ENCODE results near the gene PCDH15.

Gene PCDH15

DNA sequence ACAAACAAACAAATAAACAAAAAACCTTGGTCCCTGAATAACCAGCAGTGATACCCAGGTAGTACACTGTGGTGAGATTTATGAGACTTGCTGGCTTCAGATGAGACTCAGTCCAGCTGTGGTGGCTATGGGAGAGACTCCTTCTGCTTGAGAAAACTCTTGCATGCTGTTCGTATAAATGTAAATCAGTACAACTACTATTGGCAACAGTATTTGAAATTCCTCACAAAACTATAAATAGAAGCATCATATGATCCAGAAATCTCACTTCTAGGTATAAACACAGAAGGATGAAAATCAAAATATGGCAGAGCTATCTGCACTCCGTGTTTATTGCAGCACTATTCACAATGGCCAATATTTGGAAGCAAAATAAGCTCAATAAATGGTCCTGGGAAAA is 692.1 kb downstream of the PCDH15 start:
- no peak for DNase-seq

DNA sequence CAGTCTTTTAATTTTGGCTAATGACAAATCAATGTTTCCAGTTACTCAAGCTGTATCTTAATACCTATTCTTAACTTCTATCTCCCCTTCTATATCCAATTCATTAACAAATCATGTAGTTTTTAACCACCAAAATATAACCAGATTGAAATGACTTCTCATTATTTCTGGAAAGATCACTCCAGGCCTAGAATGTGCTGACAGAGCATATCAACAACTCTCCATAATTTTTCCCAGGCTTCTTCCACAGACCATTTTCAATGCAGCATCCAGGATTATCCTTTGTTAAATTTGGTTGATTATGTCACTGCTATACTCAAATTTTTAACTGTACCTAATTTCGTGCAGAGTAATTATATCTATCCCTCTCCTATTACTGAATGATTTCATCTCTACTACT is 704.1 kb downstream of the PCDH15 start:
- no peak for DNase-seq

DNA sequence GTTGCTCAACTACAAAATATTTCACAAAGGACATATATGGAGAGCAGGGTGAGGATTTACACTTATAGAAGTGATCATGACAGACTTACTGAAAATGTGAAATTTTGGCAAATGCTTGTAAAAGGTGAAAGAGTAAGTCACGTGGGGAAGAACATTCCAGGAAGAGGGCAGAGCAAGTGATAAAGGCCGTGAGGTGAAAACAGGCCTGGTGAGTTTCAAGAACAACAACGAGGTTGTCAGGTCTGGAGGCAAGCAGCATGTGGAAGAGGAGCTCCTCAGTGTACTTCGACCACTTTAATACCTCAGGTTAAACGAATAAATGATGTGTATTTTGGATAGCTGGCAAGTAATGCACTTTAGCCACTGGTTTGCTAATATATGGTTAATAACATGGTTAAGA is 706.7 kb downstream of the PCDH15 start:
- DNase-seq = no peak

DNA sequence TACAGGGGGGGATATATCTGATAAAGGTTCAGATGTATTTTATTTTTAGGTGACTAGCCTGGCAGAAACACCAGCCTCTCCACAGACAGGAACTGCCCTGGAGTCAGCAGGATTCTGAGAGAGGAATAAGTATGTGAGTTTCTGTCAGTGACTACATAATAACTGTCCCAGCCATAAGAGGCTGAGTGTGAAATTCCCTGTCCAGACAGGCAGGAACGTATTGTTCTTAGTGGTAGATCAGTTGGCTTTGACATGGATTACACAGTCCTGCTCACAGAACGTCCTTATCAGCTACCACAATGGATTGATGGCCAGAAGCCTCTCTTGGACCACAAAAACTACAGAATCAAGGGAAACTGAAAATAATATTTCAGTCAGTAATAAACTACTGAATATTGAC is 709.8 kb downstream of the PCDH15 start:
- no peak for DNase-seq

DNA sequence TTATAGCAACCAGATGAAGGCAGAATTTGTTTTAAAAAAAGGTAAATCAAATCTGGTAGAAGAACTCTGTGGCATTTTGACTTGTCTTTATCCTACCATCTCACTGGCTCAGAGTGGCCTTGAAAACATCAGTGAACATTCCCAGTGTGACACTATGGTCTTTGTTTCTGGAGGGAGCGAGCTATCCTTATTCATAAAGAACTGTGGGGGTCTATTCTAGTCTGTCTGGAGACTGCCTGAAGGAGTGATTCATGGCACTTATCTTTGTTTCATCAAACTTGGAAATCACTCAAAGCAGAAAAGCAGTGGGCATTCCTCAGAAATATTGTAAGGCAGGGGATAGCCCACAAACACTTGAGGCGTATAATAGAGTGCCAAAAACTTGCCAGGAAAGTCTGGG is 719.1 kb downstream of the PCDH15 start:
- DNase-seq = no peak

DNA sequence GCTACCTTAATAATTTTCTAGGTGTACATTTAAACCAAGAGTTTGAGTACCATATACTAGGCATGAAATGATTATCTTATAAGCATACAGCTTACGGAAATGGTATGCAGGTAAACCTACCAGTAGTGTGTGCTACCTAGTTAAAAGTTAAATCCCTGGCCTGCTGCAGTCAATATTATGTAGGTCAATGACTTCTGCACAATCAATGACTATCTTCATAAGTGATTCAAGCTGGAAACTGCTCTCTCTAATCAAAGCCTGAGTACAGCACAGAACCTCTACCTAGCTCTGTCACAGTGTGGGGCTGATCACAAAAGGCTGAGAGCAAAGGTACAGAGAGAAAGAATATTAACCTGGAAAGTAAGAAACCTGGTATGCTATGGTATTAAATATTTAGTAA is 733.7 kb downstream of the PCDH15 start:
- DNase-seq = no peak

DNA sequence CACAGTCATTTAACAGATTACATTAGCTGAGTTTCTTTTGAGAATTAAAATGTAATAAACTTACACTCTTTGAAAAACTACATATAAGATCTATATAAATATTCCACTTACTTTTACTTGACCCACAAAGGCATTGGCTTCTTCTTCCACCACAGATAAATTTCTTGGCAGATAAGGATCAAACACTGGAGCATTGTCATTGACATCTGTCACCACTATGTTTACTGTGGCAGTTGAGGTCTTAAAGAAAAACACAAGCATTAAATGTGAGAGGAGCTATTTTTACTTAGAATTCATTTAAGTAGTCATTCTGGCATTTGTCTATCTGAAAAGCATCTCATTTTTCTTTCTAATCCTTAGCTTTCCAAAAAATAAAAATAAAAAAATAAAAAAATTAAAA is 734.4 kb downstream of the PCDH15 start:
- DNase-seq = no peak

DNA sequence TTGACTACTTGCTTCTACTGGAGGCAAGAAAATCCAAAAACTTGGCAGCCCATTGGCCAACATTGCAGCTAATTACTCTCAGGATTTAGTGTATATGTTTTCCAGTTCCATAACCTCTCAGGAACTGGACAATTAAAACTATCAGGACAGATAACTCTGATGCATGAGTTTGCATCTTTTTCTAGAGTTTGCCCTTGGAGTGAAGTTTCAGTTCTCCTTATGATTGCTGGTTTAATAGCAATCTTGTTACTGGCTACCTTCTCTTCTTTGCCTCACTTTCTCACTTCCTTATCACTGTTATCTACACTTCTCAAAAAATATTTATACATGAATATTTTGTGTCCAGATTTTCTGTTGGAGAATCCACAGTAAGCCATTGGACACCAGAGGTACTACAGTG is 735.9 kb downstream of the PCDH15 start:
- no peak for DNase-seq

DNA sequence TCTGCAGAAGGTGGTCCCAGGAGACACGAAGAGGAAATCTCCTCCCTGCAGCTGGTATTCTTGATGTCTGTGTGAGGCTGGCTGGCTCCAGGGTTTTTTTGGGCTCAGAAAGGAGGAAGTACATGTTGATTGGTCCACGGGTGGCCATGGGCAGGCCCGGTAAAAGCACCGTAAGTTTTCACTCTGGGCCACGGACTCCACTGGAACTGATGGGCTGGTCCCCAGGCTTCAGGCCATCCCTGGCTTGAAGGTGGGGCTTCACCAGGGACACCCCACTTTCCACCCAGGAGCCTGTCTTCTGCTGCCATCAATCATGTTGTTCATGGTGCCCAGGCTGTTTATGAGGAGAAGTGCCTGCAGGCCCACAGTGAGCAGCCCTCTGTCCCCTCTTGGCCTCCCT is 736.8 kb downstream of the PCDH15 start:
- no peak for DNase-seq

DNA sequence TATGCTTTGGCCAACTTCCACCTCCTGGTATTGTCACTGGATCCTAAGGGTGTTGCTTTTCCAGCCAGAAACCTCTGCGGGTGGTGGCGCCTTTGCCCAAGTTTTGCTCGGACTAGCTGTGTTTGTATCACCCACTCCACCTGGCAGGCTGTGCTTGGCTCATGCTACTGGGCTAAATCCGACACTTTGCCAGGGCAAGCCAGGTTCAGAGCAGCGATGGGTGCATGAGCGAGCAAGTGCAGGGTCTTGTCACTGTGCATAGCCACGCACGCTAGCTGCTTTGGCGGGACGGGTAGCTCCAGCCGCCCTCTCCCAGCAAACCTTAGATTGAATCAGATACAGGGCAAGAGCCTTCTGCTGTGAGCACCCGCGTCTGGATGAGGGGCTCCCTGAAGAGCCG is 737.5 kb downstream of the PCDH15 start:
- no peak for DNase-seq

DNA sequence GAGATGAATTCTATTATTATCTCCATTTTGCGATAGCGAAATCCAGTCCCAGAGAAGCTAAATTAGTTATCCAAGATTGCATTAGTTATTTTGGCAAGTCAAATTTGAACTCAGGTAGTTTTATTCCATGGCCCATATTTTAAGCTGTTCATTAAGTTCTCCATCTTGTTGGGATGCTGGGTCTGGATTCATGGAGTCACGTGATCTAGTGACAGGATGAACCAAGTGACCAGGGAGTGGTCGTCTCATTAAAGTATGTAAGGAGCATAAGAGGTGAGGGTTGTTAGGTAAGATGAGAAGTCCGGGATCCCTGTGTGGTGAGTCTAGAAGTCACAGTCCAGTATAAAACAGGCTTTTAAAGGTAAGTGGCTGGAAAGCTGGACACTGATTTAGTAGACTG is 740.5 kb downstream of the PCDH15 start:
- DNase-seq = no peak

DNA sequence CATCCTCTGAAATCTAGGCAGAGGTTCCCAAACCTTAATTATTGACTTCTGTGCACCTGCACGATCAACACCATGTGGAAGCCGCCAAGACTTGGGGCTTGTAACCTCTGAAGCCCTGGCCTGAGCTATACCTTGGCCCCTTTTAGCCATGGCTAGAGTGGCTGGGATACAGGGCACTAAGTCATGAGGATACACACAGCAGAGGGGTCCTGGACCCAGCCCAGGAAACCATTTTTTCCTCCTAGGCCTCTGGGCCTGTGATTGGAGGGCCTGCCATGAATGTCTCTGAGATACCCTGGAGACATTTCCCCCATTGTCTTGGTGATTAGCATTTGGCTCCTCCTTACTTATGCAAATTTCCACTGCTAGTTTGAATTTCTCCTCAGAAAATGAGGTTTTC is 743.7 kb downstream of the PCDH15 start:
- no peak for DNase-seq

DNA sequence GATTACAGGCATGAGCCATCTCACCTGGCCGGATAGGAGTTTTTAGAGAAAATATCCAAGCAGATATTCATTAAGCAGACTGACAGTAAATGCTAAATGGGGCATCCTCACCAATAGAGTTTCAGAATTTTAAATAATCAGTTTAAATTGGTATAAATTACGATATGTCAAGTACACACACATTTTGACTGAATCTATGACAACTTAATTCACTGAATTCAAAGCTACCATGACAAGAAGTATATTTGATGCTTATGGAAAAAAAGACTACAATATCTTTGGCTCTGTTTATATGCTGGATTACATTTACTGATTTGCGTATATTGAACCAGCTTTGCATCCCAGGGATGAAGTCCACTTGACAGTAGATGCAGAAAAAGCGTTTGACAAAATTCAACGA is 774.7 kb downstream of the PCDH15 start:
- DNase-seq = no peak

DNA sequence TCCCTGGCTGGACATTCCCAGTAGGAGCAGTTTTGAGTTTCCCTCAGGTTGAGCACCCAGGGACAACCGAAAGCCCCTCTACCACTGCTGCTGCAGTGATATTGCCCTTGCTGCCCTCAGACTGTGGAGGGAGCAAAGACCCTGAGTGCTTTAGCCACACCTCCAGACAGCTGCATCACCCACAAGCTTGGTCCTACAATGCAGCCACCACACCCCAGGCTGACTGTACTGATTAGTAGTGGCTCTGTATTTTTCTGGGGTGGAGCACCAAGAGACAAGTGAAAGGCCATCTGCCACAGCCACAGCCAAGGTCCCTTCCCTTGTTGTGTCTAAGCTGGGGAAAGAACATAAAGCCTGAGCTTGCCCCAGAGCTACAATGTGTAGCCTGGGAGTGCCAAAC is 789.9 kb downstream of the PCDH15 start:
- DNase-seq = no peak

DNA sequence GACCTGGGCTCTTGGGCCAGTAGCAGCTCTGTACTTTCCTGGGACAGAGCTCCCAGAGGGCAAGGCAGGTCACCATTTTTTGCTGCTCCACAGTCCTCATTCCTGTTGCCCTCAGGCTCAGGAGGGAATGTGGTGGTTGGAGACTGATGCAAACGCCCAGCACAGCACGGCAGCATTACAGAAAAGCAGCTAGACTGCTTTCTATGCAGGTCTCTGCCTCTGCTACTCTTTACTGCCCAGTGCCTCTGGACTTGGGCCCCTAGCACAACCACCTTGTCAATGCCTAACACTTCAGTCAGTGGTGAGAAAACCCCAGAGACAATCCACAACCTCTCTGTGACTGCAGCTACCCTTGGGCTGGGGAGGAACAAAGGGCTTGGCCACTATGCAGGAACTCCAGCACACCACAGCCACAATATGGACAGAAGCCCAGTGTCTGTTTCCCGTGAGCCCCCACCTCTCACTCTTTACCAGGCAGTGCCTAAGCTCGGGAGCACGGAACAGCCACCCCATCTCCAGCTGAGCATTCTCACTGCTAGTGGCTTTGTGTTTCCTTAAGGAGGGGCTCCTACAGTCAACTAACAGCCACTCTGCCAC is 790.6 kb downstream of the PCDH15 start:
- no peak for DNase-seq

DNA sequence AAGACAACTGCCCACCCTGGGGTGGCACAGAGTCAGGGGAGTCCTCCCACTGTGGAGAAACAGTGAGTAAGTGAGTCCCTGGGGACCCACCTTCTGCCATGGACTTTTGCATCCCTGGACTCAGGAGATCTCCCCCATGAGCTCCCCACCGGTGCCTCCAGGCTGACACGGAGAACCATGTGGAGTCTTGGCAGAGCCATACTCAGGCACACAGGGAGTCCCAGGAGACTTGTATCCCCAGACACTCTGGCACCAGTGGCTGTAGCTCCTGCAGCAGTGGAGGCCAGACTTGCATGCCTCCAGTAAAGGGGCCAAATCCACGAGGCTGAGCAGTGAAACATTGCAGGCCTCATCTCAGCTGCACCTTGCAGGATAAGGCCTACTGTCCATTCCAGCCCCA is 791.4 kb downstream of the PCDH15 start:
- DNase-seq = no peak

DNA sequence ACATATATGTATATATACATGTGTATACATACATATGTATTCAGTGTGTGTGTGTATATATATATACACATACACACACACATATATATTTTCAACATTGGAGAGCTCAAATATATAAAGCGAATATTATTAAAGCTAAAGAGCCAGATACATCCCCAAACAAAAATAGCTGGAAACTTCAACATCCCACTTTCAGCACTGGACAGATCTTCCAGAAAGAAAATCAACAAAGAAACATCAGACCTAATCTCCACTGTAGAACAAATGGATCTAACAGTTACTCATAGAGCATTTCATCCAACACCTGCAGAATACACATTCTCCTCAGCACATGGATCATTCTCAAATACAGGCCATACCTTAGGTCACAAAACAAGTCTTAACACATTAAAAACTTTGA is 799.0 kb downstream of the PCDH15 start:
- no peak for DNase-seq

DNA sequence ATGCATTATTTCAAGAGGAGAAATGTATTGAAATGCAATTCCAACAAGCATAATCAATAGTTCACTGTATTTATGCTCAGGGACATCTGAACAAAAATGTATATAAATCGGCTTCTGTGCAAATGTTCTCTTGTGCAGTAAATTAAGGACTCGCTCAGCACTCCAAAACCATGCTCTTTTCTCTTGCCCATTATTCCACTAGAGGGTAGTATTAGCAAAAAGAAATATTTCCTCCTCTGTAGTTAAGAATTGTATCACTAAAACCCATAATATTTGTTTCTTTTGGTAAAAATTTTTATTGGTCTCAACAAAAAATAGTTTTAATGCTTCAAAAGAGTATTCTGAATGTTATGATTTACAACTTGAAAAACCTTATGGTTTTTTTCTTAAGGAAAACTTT is 803.1 kb downstream of the PCDH15 start:
- DNase-seq = no peak

DNA sequence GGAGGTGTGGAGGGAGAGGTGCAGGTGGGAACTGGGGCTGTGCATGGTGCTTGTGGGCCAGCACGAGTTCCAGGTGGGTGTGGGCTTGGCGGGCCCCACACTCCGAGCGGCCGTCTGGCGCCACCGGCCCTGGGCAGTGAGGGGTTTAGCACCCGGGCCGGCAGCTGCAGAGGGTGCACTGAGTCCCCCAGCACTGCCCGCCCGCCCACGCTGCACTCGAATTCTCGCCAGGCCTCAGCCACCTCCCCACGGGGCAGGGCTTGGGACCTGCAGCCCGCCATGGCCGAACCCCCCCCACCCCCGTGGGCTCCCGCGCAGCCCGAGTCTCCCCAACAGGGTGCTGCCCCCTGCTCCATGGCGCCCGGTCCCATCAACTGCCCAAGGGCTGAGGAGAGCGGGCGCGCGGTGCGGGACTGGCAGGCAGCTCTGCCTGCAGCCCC is 810.2 kb downstream of the PCDH15 start:
- DNase-seq = no peak

DNA sequence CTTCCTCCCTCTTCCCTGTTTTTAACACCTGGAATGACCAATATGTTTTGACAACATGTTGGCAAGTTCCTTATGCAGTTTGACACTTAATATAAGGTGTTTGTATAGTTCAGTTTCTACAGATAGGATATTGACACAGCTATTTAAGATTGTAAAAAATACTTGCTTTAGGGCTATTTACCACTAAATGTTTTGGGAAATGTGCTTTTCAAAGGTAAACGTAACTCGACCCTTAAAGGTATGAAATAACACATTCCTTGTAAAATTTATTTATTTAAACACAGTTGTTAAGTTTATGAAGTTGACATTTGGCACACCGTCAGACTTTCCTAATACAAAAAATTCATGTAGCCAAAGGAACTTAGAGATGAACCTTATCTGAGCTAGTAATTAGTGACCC is 817.6 kb downstream of the PCDH15 start:
- DNase-seq = no peak

DNA sequence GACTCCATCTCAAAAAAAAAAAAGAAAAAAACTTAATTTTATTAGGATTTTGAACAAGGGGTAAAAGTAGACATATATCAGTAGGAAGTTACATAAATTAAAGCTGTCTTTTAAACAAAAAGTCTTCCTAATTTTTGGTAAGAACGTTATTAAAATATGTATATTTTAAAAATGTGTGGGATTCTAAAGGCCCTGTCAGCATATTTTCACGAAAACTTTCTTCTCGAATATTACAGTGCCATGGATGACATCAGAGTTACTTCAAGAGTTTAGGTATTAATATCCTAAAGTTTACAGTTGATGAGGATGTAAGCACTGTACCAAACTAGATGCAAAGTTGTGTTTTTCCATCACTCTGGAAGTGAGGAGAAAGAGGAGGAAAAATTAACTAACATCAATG is 820.8 kb downstream of the PCDH15 start:
- no peak for DNase-seq

DNA sequence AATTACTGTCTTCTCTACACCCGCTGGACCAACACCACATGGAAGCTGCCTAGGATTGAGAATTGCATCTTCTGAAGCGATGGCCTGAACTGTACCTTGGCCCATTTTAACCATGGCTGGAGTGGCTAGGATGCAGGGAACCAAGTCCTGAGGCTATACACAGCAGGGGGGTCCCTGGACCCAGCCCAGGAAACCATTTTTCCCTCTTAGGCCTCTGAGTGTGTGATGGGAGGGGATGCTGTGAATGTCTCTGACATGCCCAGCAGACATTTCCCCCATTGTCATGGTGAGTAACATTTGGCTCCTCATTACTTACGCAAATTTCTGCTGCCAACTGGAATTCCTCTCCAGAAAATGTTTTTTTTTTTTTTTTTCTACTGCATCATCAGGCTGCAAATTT is 822.7 kb downstream of the PCDH15 start:
- no peak for DNase-seq

DNA sequence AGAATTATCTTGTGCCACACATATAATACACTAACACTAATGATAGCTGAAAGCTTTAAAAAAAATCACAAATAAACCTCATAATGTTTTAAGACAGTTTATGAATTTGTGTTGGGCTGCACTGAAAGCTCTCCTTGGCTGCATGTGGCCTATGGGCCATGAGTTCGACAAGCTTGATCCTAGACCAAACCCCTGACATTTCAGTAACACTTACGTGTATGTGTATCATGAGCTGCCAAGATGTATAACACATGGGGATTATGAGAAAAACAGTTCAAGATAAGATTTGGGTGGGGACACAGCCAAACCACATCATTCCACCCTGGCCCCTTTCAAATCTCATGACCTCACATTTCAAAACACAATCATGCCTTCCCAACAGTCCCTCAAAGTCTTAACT is 823.8 kb downstream of the PCDH15 start:
- DNase-seq = no peak

DNA sequence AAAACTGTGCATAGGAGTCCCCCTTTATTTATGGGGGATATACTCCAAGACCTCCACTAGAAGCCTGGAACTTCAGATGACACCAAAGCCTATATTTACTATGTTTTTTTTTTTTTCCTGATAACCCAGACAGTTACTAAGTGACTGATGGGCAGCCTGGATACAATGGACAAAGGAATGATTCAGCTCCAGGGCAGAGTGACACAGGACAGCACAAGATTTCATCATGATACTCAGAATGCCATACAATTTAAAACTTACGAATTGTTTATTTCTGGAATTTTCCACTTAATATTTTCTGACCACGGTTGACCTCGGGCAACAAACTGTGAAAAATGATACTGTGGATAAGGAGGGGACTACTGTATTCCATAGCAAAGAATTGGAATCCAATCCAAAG is 843.6 kb downstream of the PCDH15 start:
- no peak for DNase-seq

DNA sequence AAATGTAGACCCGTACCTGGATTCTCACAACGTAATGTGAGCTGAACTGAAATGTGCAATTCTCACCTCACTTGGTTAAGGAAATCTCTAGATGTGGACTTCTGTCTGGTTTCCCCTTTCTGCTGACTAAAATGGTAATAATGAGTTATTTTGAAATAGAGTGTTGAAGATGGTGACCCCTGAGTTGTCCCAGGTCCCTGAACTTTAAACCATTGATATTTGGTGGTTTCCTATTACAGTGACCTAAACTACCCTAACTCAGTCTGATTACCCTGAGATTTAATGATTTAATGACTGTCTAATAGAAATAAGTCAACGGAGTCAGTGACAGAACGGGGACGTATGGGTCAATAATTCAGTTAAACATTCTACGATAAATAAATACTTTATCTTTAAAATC is 845.9 kb downstream of the PCDH15 start:
- DNase-seq = no peak
